Measurements from ENCODE around the gene PHYKPL.

GRCh38 chr5:178186427-178186826, 46.2 kb downstream of the PHYKPL start:
- TF ChIP-seq EZH2phosphoT487 (conservative IDR thresholded peaks at IDR 0.05; ENCODE audit: low read length) (no peak), CTCF (IDR thresholded peaks at IDR 0.05; ENCODE audit: insufficient read depth, low read length, poor library complexity, severe bottlenecking) (no peak)
